Mesenteric fat pad (tissue), 1 donor: ENCODE data around the gene RCN1. TPM values are rescaled to one million over a fixed set of nuclear protein-coding genes. Genes with fewer than 3 reads are reported as not detected.
"Not testable (repeated sequence)": the region's sequence is repeated elsewhere in the genome, so short reads cannot be mapped to it uniquely, and the experiment has no call there.

ENCODE experiments used
- DNase-seq: peaks from one replicate; pipeline ENCODE4 v3.0.0-alpha.2; 2020; ENCODE audit warnings: low spot score
- total RNA-seq: library from RNA; stranded (reverse); fragmentation: NEBNext Ultra II Directional; extraction: Animal tissue kit (Norgen Biotek cat#: 25700); gene quantifications from one replicate; pipeline ENCODE4 v1.2.1, GENCODE V29; 2021
- donor health status: DM: yes; HTN: yes; CAD: no.

RCN1 gene
- total RNA-seq, 1 donor from 2014 or later: 133 TPM

- no peak for DNase-seq
Measured at GRCh38 chr11:32073644-32074026, 17.2 kb upstream of the RCN1 start.

GRCh38 chr11:32079553-32079952 is 11.3 kb upstream of the RCN1 start:
- no peak for DNase-seq

GRCh38 chr11:32080361-32080980 is 10.4 kb upstream of the RCN1 start:
- DNase-seq: no peak

GRCh38 chr11:32081129-32081641 is 9.7 kb upstream of the RCN1 start:
- DNase-seq: no peak

- DNase-seq: no peak
Measured at GRCh38 chr11:32081901-32082300, 9.0 kb upstream of the RCN1 start.

- no peak for DNase-seq
Measured at GRCh38 chr11:32082346-32082986, 8.4 kb upstream of the RCN1 start.

- no peak for DNase-seq
Measured at GRCh38 chr11:32087597-32087996, 3.3 kb upstream of the RCN1 start.

- no peak for DNase-seq
Measured at GRCh38 chr11:32088117-32088941, 2.5 kb upstream of the RCN1 start.

GRCh38 chr11:32092581-32093170 is 1.8 kb downstream of the RCN1 start:
- no peak for DNase-seq

GRCh38 chr11:32094923-32095322 is 4.0 kb downstream of the RCN1 start:
- no peak for DNase-seq

GRCh38 chr11:32098142-32098903 is 7.4 kb downstream of the RCN1 start:
- DNase-seq: no peak

- no peak for DNase-seq
Measured at GRCh38 chr11:32099516-32099915, 8.6 kb downstream of the RCN1 start.

GRCh38 chr11:32100495-32100894 is 9.6 kb downstream of the RCN1 start:
- DNase-seq: no peak

GRCh38 chr11:32101791-32102190 is 10.9 kb downstream of the RCN1 start:
- no peak for DNase-seq

- not testable (repeated sequence) for DNase-seq
Measured at GRCh38 chr11:32103121-32103719, 12.3 kb downstream of the RCN1 start.

- no peak for DNase-seq
Measured at GRCh38 chr11:32103941-32104340, 13.1 kb downstream of the RCN1 start.

GRCh38 chr11:32105871-32106560 is 15.1 kb downstream of the RCN1 start:
- DNase-seq: no peak

GRCh38 chr11:32107647-32108046 is 16.8 kb downstream of the RCN1 start:
- no peak for DNase-seq

- DNase-seq: no peak
Measured at GRCh38 chr11:32108576-32108975, 17.7 kb downstream of the RCN1 start.

- DNase-seq: no peak
Measured at GRCh38 chr11:32109138-32109537, 18.3 kb downstream of the RCN1 start.
